HEK293 (cell line): ENCODE data around the gene SERTAD1.

ENCODE experiments used
- GFI1B ChIP-seq: fragments of 450-650 bp; formaldehyde crosslinking; IDR thresholded peaks from 2 replicates; pipeline ENCODE4 v1.5.1; 2016; ENCODE audit warnings: missing biosample characterization, missing genetic modification characterization
- HIC1 ChIP-seq: fragments of 450-650 bp; formaldehyde crosslinking; IDR thresholded peaks from 2 replicates; pipeline ENCODE4 v1.5.1; 2016; ENCODE audit warnings: missing biosample characterization, missing genetic modification characterization
- IKZF3 ChIP-seq: fragments of 450-650 bp; IDR thresholded peaks from 2 replicates; pipeline ENCODE4 v1.5.0; 2018; ENCODE audit warnings: missing biosample characterization, mild to moderate bottlenecking, missing genetic modification characterization, moderate library complexity
- MYNN ChIP-seq: fragments of 450-650 bp; formaldehyde crosslinking; IDR thresholded peaks from 2 replicates; pipeline ENCODE4 v1.5.1; 2016; ENCODE audit warnings: missing biosample characterization, missing genetic modification characterization, borderline replicate concordance
- MZF1 ChIP-seq: fragments of 450-650 bp; formaldehyde crosslinking; IDR thresholded peaks from 2 replicates; pipeline ENCODE4 v1.5.1; 2017; ENCODE audit warnings: missing biosample characterization, missing genetic modification characterization, borderline replicate concordance
- RBAK ChIP-seq: fragments of 450-650 bp; formaldehyde crosslinking; IDR thresholded peaks from 2 replicates; pipeline ENCODE4 v1.5.1; 2016; ENCODE audit warnings: missing biosample characterization, missing genetic modification characterization
- REPIN1 ChIP-seq: fragments of 450-650 bp; formaldehyde crosslinking; IDR thresholded peaks from 2 replicates; pipeline ENCODE4 v1.5.1; 2017; ENCODE audit warnings: missing biosample characterization, missing genetic modification characterization, low read depth
- SP7 ChIP-seq: fragments of 450-650 bp; formaldehyde crosslinking; IDR thresholded peaks from 2 replicates; pipeline ENCODE4 v1.5.1; 2016; ENCODE audit warnings: missing biosample characterization, missing genetic modification characterization
- WT1 ChIP-seq: fragments of 450-650 bp; formaldehyde crosslinking; IDR thresholded peaks from 2 replicates; pipeline ENCODE4 v1.5.1; 2016; ENCODE audit warnings: missing biosample characterization, missing genetic modification characterization
- YY1 ChIP-seq: fragments of 450-650 bp; formaldehyde crosslinking; IDR thresholded peaks from 2 replicates; pipeline ENCODE4 v1.5.1; 2018; ENCODE audit warnings: missing biosample characterization, missing genetic modification characterization
- ZFP3 ChIP-seq: fragments of 450-650 bp; formaldehyde crosslinking; IDR thresholded peaks from 2 replicates; pipeline ENCODE4 v1.5.1; 2016; ENCODE audit warnings: low read depth, missing biosample characterization, missing genetic modification characterization
- ZNF132 ChIP-seq: fragments of 450-650 bp; formaldehyde crosslinking; IDR thresholded peaks from 2 replicates; pipeline ENCODE4 v1.5.1; 2017; ENCODE audit warnings: missing biosample characterization, missing genetic modification characterization, borderline replicate concordance
- ZNF169 ChIP-seq: fragments of 450-650 bp; formaldehyde crosslinking; IDR thresholded peaks from 2 replicates; pipeline ENCODE4 v1.5.1; 2016; ENCODE audit warnings: missing biosample characterization, missing genetic modification characterization
- ZNF2 ChIP-seq: fragments of 450-650 bp; formaldehyde crosslinking; IDR thresholded peaks from 2 replicates; pipeline ENCODE4 v1.5.1; 2016; ENCODE audit warnings: missing biosample characterization, missing genetic modification characterization
- ZNF223 ChIP-seq: fragments of 450-650 bp; formaldehyde crosslinking; IDR thresholded peaks from 2 replicates; pipeline ENCODE4 v1.5.1; 2016; ENCODE audit warnings: missing biosample characterization, missing genetic modification characterization
- ZNF239 ChIP-seq: fragments of 450-650 bp; formaldehyde crosslinking; IDR thresholded peaks from 2 replicates; pipeline ENCODE4 v1.5.1; 2016; ENCODE audit warnings: missing biosample characterization, missing genetic modification characterization
- ZNF26 ChIP-seq: fragments of 450-650 bp; formaldehyde crosslinking; IDR thresholded peaks from 2 replicates; pipeline ENCODE4 v1.5.1; 2016; ENCODE audit warnings: missing biosample characterization, missing genetic modification characterization
- ZNF292 ChIP-seq: fragments of 450-650 bp; formaldehyde crosslinking; IDR thresholded peaks from 2 replicates; pipeline ENCODE4 v1.5.1; 2016; ENCODE audit warnings: low read depth, missing biosample characterization, missing genetic modification characterization, borderline replicate concordance
- ZNF37A ChIP-seq: fragments of 450-650 bp; IDR thresholded peaks from 2 replicates; pipeline ENCODE4 v1.5.1; 2018; ENCODE audit warnings: missing biosample characterization, missing genetic modification characterization
- ZNF394 ChIP-seq: fragments of 450-650 bp; formaldehyde crosslinking; IDR thresholded peaks from 2 replicates; pipeline ENCODE4 v1.5.1; 2016; ENCODE audit warnings: missing biosample characterization, missing genetic modification characterization, mild to moderate bottlenecking, moderate library complexity, borderline replicate concordance
- ZNF416 ChIP-seq: fragments of 450-650 bp; formaldehyde crosslinking; IDR thresholded peaks from 2 replicates; pipeline ENCODE4 v1.5.1; 2016; ENCODE audit warnings: missing biosample characterization, missing genetic modification characterization
- ZNF433 ChIP-seq: fragments of 450-650 bp; formaldehyde crosslinking; IDR thresholded peaks from 2 replicates; pipeline ENCODE4 v1.5.1; 2016; ENCODE audit warnings: missing biosample characterization, missing genetic modification characterization, low read depth
- ZNF596 ChIP-seq: fragments of 450-650 bp; IDR thresholded peaks from 2 replicates; pipeline ENCODE4 v1.5.0; 2018; ENCODE audit warnings: missing biosample characterization, mild to moderate bottlenecking, missing genetic modification characterization, moderate library complexity
- ZNF621 ChIP-seq: fragments of 450-650 bp; formaldehyde crosslinking; IDR thresholded peaks from 2 replicates; pipeline ENCODE4 v1.5.1; 2017; ENCODE audit warnings: missing biosample characterization, missing genetic modification characterization
- ZNF645 ChIP-seq: fragments of 450-650 bp; formaldehyde crosslinking; IDR thresholded peaks from 2 replicates; pipeline ENCODE4; 2016; ENCODE audit warnings: missing biosample characterization, missing genetic modification characterization
- ZNF677 ChIP-seq: fragments of 450-650 bp; IDR thresholded peaks from 2 replicates; pipeline ENCODE4 v1.5.0; 2018; ENCODE audit warnings: missing biosample characterization, mild to moderate bottlenecking, missing genetic modification characterization, moderate library complexity
- ZNF777 ChIP-seq: fragments of 450-650 bp; formaldehyde crosslinking; IDR thresholded peaks from 2 replicates; pipeline ENCODE4 v1.5.1; 2017; ENCODE audit warnings: missing biosample characterization, missing genetic modification characterization, borderline replicate concordance
- TF ChIP-seq, protein P1 (sequence below): fragments of 450-650 bp; formaldehyde crosslinking; IDR thresholded peaks from 2 replicates; pipeline ENCODE4 v1.5.1; 2016; ENCODE audit warnings: missing biosample characterization, missing genetic modification characterization
- TF ChIP-seq, protein P2 (sequence below): fragments of 450-650 bp; formaldehyde crosslinking; IDR thresholded peaks from 2 replicates; pipeline ENCODE4 v1.5.1; 2016; ENCODE audit warnings: missing biosample characterization, missing genetic modification characterization
- TF ChIP-seq, protein P3 (sequence below): fragments of 450-650 bp; formaldehyde crosslinking; IDR thresholded peaks from 2 replicates; pipeline ENCODE4 v1.5.1; 2017; ENCODE audit warnings: missing biosample characterization, missing genetic modification characterization

SERTAD1 gene

DNA sequence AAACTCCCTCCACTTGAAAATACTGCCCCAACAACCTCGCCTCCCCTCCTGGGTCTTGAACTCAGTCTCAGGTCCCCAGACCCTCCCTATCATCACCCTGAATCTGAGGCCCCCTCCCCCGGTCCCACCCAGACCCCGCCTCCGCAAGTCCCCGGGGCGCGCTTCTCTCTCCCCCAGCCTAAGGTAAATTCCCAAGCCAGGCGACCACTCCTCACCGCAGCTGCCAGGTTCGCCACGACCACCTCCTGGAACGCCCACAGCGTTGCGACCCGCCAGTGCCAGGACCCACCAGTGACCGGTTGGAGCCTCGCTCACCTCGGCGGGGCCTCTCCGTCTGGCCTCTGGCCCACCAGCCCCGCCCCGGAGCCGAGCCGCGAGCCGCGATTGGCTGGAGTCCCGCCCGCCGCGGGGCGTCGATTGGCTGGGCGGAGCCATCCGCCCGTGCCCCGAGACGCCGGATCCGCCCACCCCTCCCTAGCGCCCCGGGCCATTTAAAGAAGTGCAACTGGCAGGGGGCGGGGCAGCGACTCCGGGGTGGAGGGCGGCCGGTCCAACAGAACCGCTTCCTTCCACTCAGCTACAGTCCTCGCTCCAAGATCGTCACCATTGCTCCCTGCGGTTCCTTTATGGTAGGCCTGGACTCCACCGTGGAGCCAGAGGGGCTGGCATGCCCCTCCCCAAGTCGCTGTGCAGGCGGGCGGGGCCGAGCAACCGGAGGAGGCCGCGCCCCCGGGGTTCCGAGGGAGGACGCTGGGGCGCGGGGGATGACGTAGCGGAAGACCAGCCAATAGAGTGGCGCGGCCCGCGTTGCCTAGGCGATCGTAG lies 18.4 kb upstream of the SERTAD1 start, which contains the start of gene SERTAD3 (continued):
- TF ChIP-seq, protein P1, sequence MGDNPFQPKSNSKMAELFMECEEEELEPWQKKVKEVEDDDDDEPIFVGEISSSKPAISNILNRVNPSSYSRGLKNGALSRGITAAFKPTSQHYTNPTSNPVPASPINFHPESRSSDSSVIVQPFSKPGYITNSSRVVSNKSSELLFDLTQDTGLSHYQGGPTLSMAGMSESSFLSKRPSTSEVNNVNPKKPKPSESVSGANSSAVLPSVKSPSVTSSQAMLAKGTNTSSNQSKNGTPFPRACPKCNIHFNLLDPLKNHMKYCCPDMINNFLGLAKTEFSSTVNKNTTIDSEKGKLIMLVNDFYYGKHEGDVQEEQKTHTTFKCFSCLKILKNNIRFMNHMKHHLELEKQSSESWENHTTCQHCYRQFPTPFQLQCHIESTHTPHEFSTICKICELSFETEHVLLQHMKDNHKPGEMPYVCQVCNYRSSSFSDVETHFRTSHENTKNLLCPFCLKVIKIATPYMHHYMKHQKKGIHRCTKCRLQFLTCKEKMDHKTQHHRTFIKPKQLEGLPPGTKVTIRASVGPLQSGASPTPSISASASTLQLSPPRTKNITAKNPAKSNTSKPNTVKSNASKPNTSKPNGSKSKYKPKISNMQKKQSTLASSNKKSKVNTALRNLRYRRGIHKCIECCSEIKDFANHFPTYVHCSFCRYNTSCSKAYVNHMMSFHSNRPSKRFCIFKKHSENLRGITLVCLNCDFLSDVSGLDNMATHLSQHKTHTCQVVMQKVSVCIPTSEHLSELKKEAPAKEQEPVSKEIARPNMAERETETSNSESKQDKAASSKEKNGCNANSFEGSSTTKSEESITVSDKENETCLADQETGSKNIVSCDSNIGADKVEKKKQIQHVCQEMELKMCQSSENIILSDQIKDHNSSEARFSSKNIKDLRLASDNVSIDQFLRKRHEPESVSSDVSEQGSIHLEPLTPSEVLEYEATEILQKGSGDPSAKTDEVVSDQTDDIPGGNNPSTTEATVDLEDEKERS (tag by site-specific recombination) = no peak; the same call in 1 of the 2 replicates
- TF ChIP-seq ZNF26 (tag by site-specific recombination) = no peak
- TF ChIP-seq ZNF645 (tag by site-specific recombination) = no peak
- no peak; the same call in 1 of the 2 replicates for TF ChIP-seq MYNN (tag by site-specific recombination)
- TF ChIP-seq RBAK (tag by site-specific recombination) = no peak
- peak; percentile 62; the same call in 1 of the 2 replicates for TF ChIP-seq ZNF169 (tag by site-specific recombination)
- TF ChIP-seq ZNF2 (tag by site-specific recombination) = peak; percentile 79
- TF ChIP-seq, protein P2, sequence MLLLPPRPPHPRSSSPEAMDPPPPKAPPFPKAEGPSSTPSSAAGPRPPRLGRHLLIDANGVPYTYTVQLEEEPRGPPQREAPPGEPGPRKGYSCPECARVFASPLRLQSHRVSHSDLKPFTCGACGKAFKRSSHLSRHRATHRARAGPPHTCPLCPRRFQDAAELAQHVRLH (tag by site-specific recombination) = peak; percentile 33; the same call in 1 of the 2 replicates
- TF ChIP-seq ZFP3 (tag by site-specific recombination) = 0 out of 2 replicates have a peak, but pooled peaks have one; percentile 25
- no peak; the same call in 1 of the 2 replicates for TF ChIP-seq YY1 (tag by site-specific recombination)
- TF ChIP-seq GFI1B (tag by site-specific recombination) = 0 out of 2 replicates have a peak, but pooled peaks have one; percentile 1
- TF ChIP-seq SP7 (tag by site-specific recombination) = peak; percentile 95
- TF ChIP-seq REPIN1 (tag by site-specific recombination) = no peak
- TF ChIP-seq WT1 (tag by site-specific recombination) = peak; percentile 90
- peak; percentile 76 for TF ChIP-seq IKZF3 (tag by site-specific recombination)
- peak; percentile 83 for TF ChIP-seq ZNF777 (tag by site-specific recombination)
- no peak for TF ChIP-seq ZNF394 (tag by site-specific recombination)
- TF ChIP-seq ZNF132 (tag by site-specific recombination) = no peak
- TF ChIP-seq ZNF239 (tag by site-specific recombination) = no peak
- no peak; the same call in 1 of the 2 replicates for TF ChIP-seq MZF1 (tag by site-specific recombination)
- TF ChIP-seq ZNF223 (tag by site-specific recombination) = no peak
- TF ChIP-seq ZNF596 (tag by site-specific recombination) = 0 out of 2 replicates have a peak, but pooled peaks have one; percentile 32
- TF ChIP-seq ZNF433 (tag by site-specific recombination) = no peak
- no peak for TF ChIP-seq ZNF621 (tag by site-specific recombination)
- no peak for TF ChIP-seq ZNF416 (tag by site-specific recombination)
- TF ChIP-seq, protein P3, sequence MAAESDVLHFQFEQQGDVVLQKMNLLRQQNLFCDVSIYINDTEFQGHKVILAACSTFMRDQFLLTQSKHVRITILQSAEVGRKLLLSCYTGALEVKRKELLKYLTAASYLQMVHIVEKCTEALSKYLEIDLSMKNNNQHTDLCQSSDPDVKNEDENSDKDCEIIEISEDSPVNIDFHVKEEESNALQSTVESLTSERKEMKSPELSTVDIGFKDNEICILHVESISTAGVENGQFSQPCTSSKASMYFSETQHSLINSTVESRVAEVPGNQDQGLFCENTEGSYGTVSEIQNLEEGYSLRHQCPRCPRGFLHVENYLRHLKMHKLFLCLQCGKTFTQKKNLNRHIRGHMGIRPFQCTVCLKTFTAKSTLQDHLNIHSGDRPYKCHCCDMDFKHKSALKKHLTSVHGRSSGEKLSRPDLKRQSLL (tag by site-specific recombination) = no peak
- TF ChIP-seq HIC1 (tag by site-specific recombination) = peak; percentile 100
- TF ChIP-seq ZNF677 (tag by site-specific recombination) = no peak
- TF ChIP-seq ZNF37A = no peak
- TF ChIP-seq ZNF292 (tag by site-specific recombination) = no peak
